ENCODE measurements around the gene CBX8. TPM values are rescaled to one million over a fixed set of nuclear protein-coding genes. Genes with fewer than 3 reads are reported as not detected.
"Not testable (repeated sequence)": the region's sequence is repeated elsewhere in the genome, so short reads cannot be mapped to it uniquely, and the experiment has no call there.

The CBX8 gene
- total and polyA plus RNA-seq, 7 donors: 0.40 to 3.5 (median 1.3) TPM

DNA sequence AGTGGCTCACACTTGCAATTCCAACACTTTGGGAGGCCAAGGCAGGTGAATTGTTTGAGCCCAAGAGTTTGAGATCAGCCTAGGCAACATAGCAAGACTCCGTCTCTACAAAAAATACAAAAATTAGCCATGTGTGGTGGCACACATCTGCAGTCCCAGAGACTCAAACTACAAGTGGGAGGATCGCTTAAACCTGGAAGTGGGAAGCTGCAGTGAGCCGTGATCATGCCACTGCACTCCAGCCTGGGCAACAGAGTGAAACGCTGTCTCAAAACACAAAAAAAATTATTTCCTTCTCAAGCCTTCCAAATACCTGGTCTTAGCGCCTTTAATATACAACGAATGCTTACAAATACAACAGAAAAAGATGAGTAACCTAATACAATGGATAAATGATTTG is 38.6 kb downstream of the CBX8 start:
- no peak for ATAC-seq
- no peaks in the 10 kb centered on the region for H3K9me3 ChIP-seq
- H3K4me3 ChIP-seq: no peak overlapping the region
- no peak for DNase-seq
- no peaks in the 10 kb centered on the region for H3K36me3 ChIP-seq (ENCODE audit: insufficient read depth in 1 of 2, low read depth in 1 of 2)
- TF ChIP-seq, protein P1, sequence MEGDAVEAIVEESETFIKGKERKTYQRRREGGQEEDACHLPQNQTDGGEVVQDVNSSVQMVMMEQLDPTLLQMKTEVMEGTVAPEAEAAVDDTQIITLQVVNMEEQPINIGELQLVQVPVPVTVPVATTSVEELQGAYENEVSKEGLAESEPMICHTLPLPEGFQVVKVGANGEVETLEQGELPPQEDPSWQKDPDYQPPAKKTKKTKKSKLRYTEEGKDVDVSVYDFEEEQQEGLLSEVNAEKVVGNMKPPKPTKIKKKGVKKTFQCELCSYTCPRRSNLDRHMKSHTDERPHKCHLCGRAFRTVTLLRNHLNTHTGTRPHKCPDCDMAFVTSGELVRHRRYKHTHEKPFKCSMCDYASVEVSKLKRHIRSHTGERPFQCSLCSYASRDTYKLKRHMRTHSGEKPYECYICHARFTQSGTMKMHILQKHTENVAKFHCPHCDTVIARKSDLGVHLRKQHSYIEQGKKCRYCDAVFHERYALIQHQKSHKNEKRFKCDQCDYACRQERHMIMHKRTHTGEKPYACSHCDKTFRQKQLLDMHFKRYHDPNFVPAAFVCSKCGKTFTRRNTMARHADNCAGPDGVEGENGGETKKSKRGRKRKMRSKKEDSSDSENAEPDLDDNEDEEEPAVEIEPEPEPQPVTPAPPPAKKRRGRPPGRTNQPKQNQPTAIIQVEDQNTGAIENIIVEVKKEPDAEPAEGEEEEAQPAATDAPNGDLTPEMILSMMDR (IDR thresholded peaks at IDR 0.05): no peak
- WGBS, 3 donors: 87 to 95% (median 92%) methylated on average over 6 of the region's 6 CpGs
- H3K4me1 ChIP-seq: no peaks in the 10 kb centered on the region
- intact Hi-C loops (cut with DNase I): no loop called here
- peaks cover 0 to 53% (median 13%) of the 10 kb centered on the region in 3 donors for H3K27me3 ChIP-seq (ENCODE audit: insufficient read depth in 3 of 3, low read length in 2 of 3)
- H3K27ac ChIP-seq: no peak overlapping the region

DNA sequence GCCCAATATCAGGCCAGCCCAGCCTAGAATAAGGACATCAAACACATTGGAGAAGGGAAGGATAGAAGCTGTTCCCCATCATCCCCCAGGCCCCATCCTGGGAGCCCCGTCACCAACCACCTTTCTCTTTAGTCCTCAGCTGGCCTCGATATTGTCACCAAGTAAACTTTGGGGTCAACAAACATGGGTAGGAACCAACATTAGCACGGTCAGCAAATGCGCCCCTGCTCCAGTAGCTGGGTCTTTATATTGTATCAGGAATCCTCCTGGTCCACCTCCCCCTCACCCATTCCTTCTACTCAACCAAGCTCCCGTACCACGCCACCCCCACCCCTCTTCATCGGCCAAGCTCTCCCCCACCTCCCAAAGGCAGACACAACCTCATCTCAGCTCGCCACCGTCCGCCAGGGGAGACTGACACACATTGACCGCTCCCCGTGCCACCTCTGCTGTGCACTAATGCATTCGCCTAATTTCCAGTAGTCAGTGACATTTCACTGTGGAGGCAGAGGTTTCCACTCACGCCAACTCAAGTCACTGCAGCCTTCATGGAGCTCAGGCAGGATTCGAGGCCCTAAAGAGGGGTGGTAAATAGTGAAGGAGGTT is 39.6 kb downstream of the CBX8 start:
- Histone ChIP-seq H3K27me3 (ENCODE audit: insufficient read depth in 3 of 3, low read length in 2 of 3) (peaks cover 0 to 55% (median 13%) of the 10 kb centered on the region in 3 donors), H3K27ac (no peak overlapping the region), H3K4me1 (no peaks in the 10 kb centered on the region), H3K4me3 (no peak overlapping the region), H3K36me3 (ENCODE audit: insufficient read depth in 1 of 2, low read depth in 1 of 2) (no peaks in the 10 kb centered on the region), H3K9me3 (no peaks in the 10 kb centered on the region)
- intact Hi-C loops (cut with DNase I): no loop called here
- DNase-seq (no peak), ATAC-seq (no peak)
- TF ChIP-seq, protein P1 (IDR thresholded peaks at IDR 0.05): no peak
- 92 to 94% (median 93%) methylated on average over 15 of the region's 15 CpGs for WGBS, 3 donors

- TF ChIP-seq, protein P1 (IDR thresholded peaks at IDR 0.05): no peak
Observed at GRCh38 chr17:79755591-79755990, 41.3 kb downstream of the CBX8 start.

GRCh38 chr17:79754903-79755302 is 42.0 kb downstream of the CBX8 start:
- 87 to 96% (median 89%) methylated on average over 9 of the region's 9 CpGs for WGBS, 3 donors
- H3K27ac ChIP-seq; H3K4me3 ChIP-seq; intact Hi-C loops (cut with DNase I); ATAC-seq; DNase-seq; H3K4me1 ChIP-seq; H3K9me3 ChIP-seq; H3K36me3 ChIP-seq (ENCODE audit: insufficient read depth in 1 of 2, low read depth in 1 of 2): not testable (repeated sequence)
- peaks cover 0 to 64% (median 12%) of the 10 kb centered on the region in 3 donors for H3K27me3 ChIP-seq (ENCODE audit: insufficient read depth in 3 of 3, low read length in 2 of 3)

More at GRCh38 chr17:79755591-79755990, 41.3 kb downstream of the CBX8 start:
- DNase-seq (no peak), ATAC-seq (no peak)
- 83 to 84% (median 84%) methylated on average over 14 of the region's 14 CpGs for WGBS, 3 donors
- no peaks in the 10 kb centered on the region for H3K9me3 ChIP-seq
- no peaks in the 10 kb centered on the region for H3K36me3 ChIP-seq (ENCODE audit: insufficient read depth in 1 of 2, low read depth in 1 of 2)
- H3K4me1 ChIP-seq: no peaks in the 10 kb centered on the region
- no peak overlapping the region for H3K4me3 ChIP-seq
- H3K27ac ChIP-seq: no peak overlapping the region
- intact Hi-C loops (cut with DNase I): no loop called here
- peaks cover 0 to 61% (median 15%) of the 10 kb centered on the region in 3 donors for H3K27me3 ChIP-seq (ENCODE audit: insufficient read depth in 3 of 3, low read length in 2 of 3)

DNA sequence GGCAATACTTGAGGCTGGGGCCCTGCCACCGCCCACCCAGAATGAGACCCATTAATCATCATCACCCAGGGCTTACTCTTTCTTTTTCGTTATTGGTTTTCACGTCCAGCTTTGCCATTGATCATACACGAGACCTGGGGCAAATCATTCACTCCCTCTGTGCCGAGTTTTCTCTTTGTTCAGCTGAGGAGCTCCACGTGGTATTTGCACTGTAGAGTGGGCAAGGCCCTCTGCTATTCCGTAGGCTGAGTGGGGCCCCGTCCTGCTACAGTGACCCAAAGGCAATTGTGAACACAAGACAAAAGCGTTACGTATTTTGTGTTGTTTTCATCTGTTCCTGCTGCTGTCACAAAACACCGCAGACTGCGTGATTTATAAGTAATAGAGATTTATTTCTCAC is 42.5 kb downstream of the CBX8 start:
- ATAC-seq: no peak
- intact Hi-C loops (cut with DNase I): no loop called here
- Histone ChIP-seq H3K9me3 (no peaks in the 10 kb centered on the region), H3K27ac (no peak overlapping the region), H3K4me1 (no peaks in the 10 kb centered on the region), H3K36me3 (ENCODE audit: insufficient read depth in 1 of 2, low read depth in 1 of 2) (no peaks in the 10 kb centered on the region), H3K4me3 (no peak overlapping the region), H3K27me3 (ENCODE audit: insufficient read depth in 3 of 3, low read length in 2 of 3) (peaks cover 0 to 68% (median 12%) of the 10 kb centered on the region in 3 donors)
- no peak for DNase-seq
- TF ChIP-seq, protein P1 (IDR thresholded peaks at IDR 0.05): no peak
- 64 to 70% (median 65%) methylated on average over 12 of the region's 12 CpGs for WGBS, 3 donors

Measured in psoas muscle (tissue), 8 donors.